ENCODE data around the gene MFSD12. TPM values are rescaled to one million over a fixed set of nuclear protein-coding genes. Genes with fewer than 3 reads are reported as not detected.

Gene MFSD12
- total and polyA plus RNA-seq, 2 donors (not counting 3 experiments of a cell fraction or from before 2014, with no cell fraction given) = 51.7 to 78.9 TPM

DNA sequence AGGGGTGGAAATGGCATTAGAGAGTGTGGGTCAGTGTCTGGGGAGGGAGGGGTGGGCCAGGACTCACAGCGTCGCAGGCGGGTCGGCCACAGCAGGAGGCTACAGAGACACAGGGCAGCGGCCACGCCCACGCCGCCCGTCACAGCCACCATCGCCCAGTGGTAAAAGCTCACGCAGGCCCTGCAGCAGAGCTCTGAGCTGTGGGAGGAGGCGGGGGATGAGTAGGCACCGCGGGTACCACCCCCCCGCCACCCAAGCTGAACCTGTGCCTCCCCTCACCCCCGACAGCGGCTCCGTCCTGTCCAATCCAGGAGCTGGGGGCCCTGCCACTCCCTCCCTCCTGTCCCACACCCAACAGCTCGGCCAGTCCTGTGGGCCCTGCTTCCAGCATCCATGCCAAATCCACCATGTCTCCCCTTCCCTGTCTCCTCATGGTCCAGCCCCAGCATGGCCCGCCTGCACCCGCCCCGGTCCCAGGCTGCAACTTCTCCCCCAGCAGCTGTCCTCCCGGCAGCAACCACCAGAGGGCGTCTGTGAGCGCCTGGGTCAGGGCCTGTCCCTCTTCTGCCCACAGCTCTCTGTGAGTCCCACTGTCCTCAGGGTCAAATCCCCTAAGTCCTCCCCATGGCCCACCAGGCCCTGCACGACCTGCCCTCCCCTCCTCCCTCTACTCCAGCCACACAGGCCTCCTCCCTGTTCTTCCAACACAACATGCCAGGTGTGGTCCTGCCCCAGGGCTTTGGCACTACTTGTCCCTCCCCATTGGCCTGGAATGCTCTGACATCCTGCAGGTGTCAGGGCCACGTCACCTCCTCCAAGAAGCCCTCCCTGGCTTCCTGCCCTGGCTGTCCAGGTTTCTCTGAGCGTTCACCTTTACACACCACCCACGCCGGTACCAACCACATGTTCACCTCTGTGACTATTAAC, 12.4 kb downstream of the MFSD12 start:
- intact Hi-C loops (cut with micrococcal nuclease) = loop anchor here (1.0 kb wide), 3 partner anchors 73 to 161 kb away; partner anchors contain the start of gene PIP5K1C

More for the DNA sequence above, 12.4 kb downstream of the MFSD12 start:
- H3K9ac ChIP-seq (replicated peaks; ENCODE audit: extremely low read depth, insufficient read depth, low read length) = no peak overlapping the region
- peak; percentile 90 to 99 for TF ChIP-seq CTCF (IDR thresholded peaks at IDR 0.05; ENCODE audit: extremely low read depth in 1 of 2, insufficient read depth in 1 of 2, low read depth in 1 of 2, low read length in 2 of 2)
- no peak for TF ChIP-seq POLR2A (IDR thresholded peaks at IDR 0.05; ENCODE audit: low read depth, low read length)
- TF ChIP-seq MAX (IDR thresholded peaks at IDR 0.05; ENCODE audit: insufficient read depth, insufficient read length) = no peak
- ChIA-PET POLR2A (interaction anchor here (1.4 kb wide), 1 partner anchor 10 kb away, joined by 5 read pairs; no protein-coding TSS in a partner anchor), CTCF (interaction anchor here (0.6 to 2.8 kb wide), 30 partner anchors 10 to 240 kb away, joined by 3 to 34 read pairs (median 4); partner anchors contain the start of genes GIPC3, MFSD12 and TJP3)
- H4K20me1 ChIP-seq (replicated peaks; ENCODE audit: control insufficient read depth, extremely low read depth, insufficient read depth, low read length) = no peaks in the 10 kb centered on the region
- H3K9me1 ChIP-seq (replicated peaks; ENCODE audit: control insufficient read depth, extremely low read depth, insufficient read depth, low read length) = no peaks in the 10 kb centered on the region
- H3K36me3 ChIP-seq (ENCODE audit: control insufficient read depth in 2 of 2, extremely low read depth in 1 of 2, insufficient read depth in 2 of 2, low read length in 2 of 2) = peaks cover 2 to 10% of the 10 kb centered on the region in 2 experiments
- H3K79me2 ChIP-seq (ENCODE audit: control insufficient read depth, insufficient read depth, low read length) = no peaks in the 10 kb centered on the region
- no peak overlapping the region for H2AFZ ChIP-seq (ENCODE audit: low read depth, low read length)
- no TSS peak for BruUV-seq (replicated peaks)
- H3K9me3 ChIP-seq (replicated peaks; ENCODE audit: control insufficient read depth, insufficient read depth, low read length) = no peaks in the 10 kb centered on the region
- dilution Hi-C loops (cut with MboI; ENCODE audit: extremely low pct_ligation_motif_present, low sequenced_read_pairs) = no loop called here
- no peak overlapping the region for H3K27ac ChIP-seq (ENCODE audit: insufficient read depth, low read depth, low read length)
- DNase-seq (ENCODE audit: low read depth, low spot score) = peak; percentile 47
- H3K4me2 ChIP-seq (ENCODE audit: insufficient read depth, low read length) = no peak overlapping the region
- FAIRE-seq = peak; percentile 52
- H3K4me1 ChIP-seq (ENCODE audit: control insufficient read depth, extremely low read depth, insufficient read depth, low read length) = no peaks in the 10 kb centered on the region
- H3K27me3 ChIP-seq (ENCODE audit: control insufficient read depth in 2 of 2, insufficient read depth in 2 of 2, low read length in 2 of 2) = no peaks in the 10 kb centered on the region
- no peak overlapping the region for H3K4me3 ChIP-seq (replicated peaks in 1 of 3; ENCODE audit: insufficient read depth in 1 of 3, low read depth in 1 of 3, low read length in 3 of 3)

Data from endothelial cell of umbilical vein (primary cell).